H9 (cell line): ENCODE data around the gene DLX1. TPM values are rescaled to one million over a fixed set of nuclear protein-coding genes. Genes with fewer than 3 reads are reported as not detected.
A peak's percentile ranks its signal among the peaks of the same experiment; 100 is the strongest.

Experiments used
- DNase-seq: peaks from one replicate; pipeline ENCODE4 v3.0.0-alpha.2; 2017
- H2AFZ ChIP-seq: one replicate; pipeline ENCODE4 v1.6.1; 2013; ENCODE audit warnings: mild to moderate bottlenecking, low read length, control low read depth, moderate library complexity
- H2AK5ac ChIP-seq: 2 replicates; pipeline ENCODE4 v1.6.1; 2013; ENCODE audit warnings: low read length, control low read depth, mixed read lengths; ENCODE audit not compliant: insufficient read length
- H2BK120ac ChIP-seq: one replicate; pipeline ENCODE4 v1.6.1; 2013; ENCODE audit warnings: low read depth, mild to moderate bottlenecking, low read length, control low read depth, inconsistent platforms; ENCODE audit not compliant: poor library complexity, severe bottlenecking
- H2BK12ac ChIP-seq: 2 replicates; pipeline ENCODE4 v1.6.1; 2013; ENCODE audit warnings: low read length, control low read depth, mixed read lengths, low read depth; ENCODE audit not compliant: insufficient read length
- H2BK15ac ChIP-seq: 2 replicates; pipeline ENCODE4 v1.6.1; 2013; ENCODE audit warnings: low read depth, low read length, control low read depth
- H2BK20ac ChIP-seq: one replicate; pipeline ENCODE4 v1.6.1; 2013; ENCODE audit warnings: low read depth, mild to moderate bottlenecking, low read length, control low read depth, inconsistent platforms; ENCODE audit not compliant: poor library complexity, severe bottlenecking
- H2BK5ac ChIP-seq: 2 replicates; pipeline ENCODE4 v1.6.1; 2013; ENCODE audit warnings: low read length, control low read depth, mixed read lengths; ENCODE audit not compliant: insufficient read length
- H3K14ac ChIP-seq: 2 replicates; pipeline ENCODE4 v1.6.1; 2013; ENCODE audit warnings: low read length, control low read depth; ENCODE audit not compliant: insufficient read depth
- H3K18ac ChIP-seq: 2 replicates; pipeline ENCODE4 v1.6.1; 2013; ENCODE audit warnings: low read depth, mild to moderate bottlenecking, mixed read lengths, low read length, control low read depth; ENCODE audit not compliant: insufficient read length
- H3K23ac ChIP-seq: 2 replicates; pipeline ENCODE4 v1.6.1; 2013; ENCODE audit warnings: low read length, control low read depth, mixed read lengths, low read depth; ENCODE audit not compliant: insufficient read length
- H3K23me2 ChIP-seq: 2 replicates; pipeline ENCODE4 v1.6.1; 2013; ENCODE audit warnings: low read depth, mild to moderate bottlenecking, mixed read lengths, low read length, control low read depth; ENCODE audit not compliant: insufficient read length, poor library complexity, severe bottlenecking
- H3K27ac ChIP-seq: 2 replicates; pipeline ENCODE4 v1.5.1; 2013; ENCODE audit warnings: low read length, control low read depth, mixed read lengths, low read depth; ENCODE audit not compliant: insufficient read length
- H3K27me3 ChIP-seq: 2 replicates; pipeline ENCODE4 v1.6.1; 2013; ENCODE audit warnings: low read length, control low read depth, inconsistent platforms; ENCODE audit not compliant: insufficient read depth
- H3K4ac ChIP-seq: 2 replicates; pipeline ENCODE4 v1.6.1; 2013; ENCODE audit warnings: low read depth, mild to moderate bottlenecking, control low read depth, inconsistent platforms, low read length, moderate library complexity
- H3K4me1 ChIP-seq: 2 replicates; pipeline ENCODE4 v1.6.1; 2013; ENCODE audit warnings: low read length, control low read depth, inconsistent platforms; ENCODE audit not compliant: insufficient read depth
- H3K4me2 ChIP-seq: 2 replicates; pipeline ENCODE4 v1.6.1; 2013; ENCODE audit warnings: low read length, control low read depth, mixed read lengths; ENCODE audit not compliant: insufficient read length, insufficient read depth
- H3K56ac ChIP-seq: 2 replicates; pipeline ENCODE4 v1.6.1; 2013; ENCODE audit warnings: low read depth, mild to moderate bottlenecking, mixed read lengths, low read length, control low read depth; ENCODE audit not compliant: insufficient read length
- H3K79me1 ChIP-seq: 2 replicates; pipeline ENCODE4 v1.6.1; 2013; ENCODE audit warnings: low read depth, mild to moderate bottlenecking, moderate library complexity, low read length, control low read depth, inconsistent platforms; ENCODE audit not compliant: insufficient read depth, poor library complexity, severe bottlenecking
- H3K79me2 ChIP-seq: 2 replicates; pipeline ENCODE4 v1.6.1; 2013; ENCODE audit warnings: low read length, control low read depth, inconsistent platforms; ENCODE audit not compliant: insufficient read depth
- H3K9ac ChIP-seq: 2 replicates; pipeline ENCODE4 v1.6.1; 2013; ENCODE audit warnings: low read length, control low read depth, mixed read lengths; ENCODE audit not compliant: insufficient read length; ENCODE audit errors: extremely low read depth
- H3K9me3 ChIP-seq: one replicate; pipeline ENCODE4 v1.6.1; 2013; ENCODE audit warnings: low read depth, low read length, inconsistent platforms; ENCODE audit not compliant: control insufficient read depth
- H3T11ph ChIP-seq: one replicate; pipeline ENCODE4 v1.6.1; 2013; ENCODE audit warnings: mild to moderate bottlenecking, low read length, control low read depth, inconsistent platforms
- H4K20me1 ChIP-seq: one replicate; pipeline ENCODE4 v1.6.1; 2013; ENCODE audit not compliant: control insufficient read depth, insufficient read length, insufficient read depth
- H4K5ac ChIP-seq: 2 replicates; pipeline ENCODE4 v1.6.1; 2013; ENCODE audit warnings: low read depth, mild to moderate bottlenecking, mixed read lengths, low read length, control low read depth; ENCODE audit not compliant: insufficient read length
- H4K8ac ChIP-seq: replicated peaks from 2 replicates; pipeline ENCODE4 v1.6.1; 2013; ENCODE audit warnings: low read length, control low read depth, mixed read lengths, low read depth; ENCODE audit not compliant: insufficient read length
- H4K91ac ChIP-seq: 2 replicates; pipeline ENCODE4 v1.6.1; 2013; ENCODE audit warnings: low read depth, mild to moderate bottlenecking, moderate library complexity, mixed read lengths, low read length, control low read depth; ENCODE audit not compliant: insufficient read length
- H3K27ac Mint-ChIP-seq, 3 experiments: 2 replicates in 2 of 3; 3 replicates in 1 of 3; pipeline ENCODE4 v1.8.0; 2020 to 2021; ENCODE audit warnings: mixed read lengths in 3 of 3, mild to moderate bottlenecking in 1 of 3, moderate library complexity in 1 of 3
- H3K27me3 Mint-ChIP-seq: 2 replicates; pipeline ENCODE4 v1.8.0; 2021; ENCODE audit warnings: low read depth, mild to moderate bottlenecking, moderate library complexity, mixed read lengths
- H3K36me3 Mint-ChIP-seq, 3 experiments: 2 replicates in 2 of 3; 3 replicates in 1 of 3; pipeline ENCODE4 v1.8.0; 2020 to 2021; ENCODE audit warnings: low read depth in 3 of 3, mixed read lengths in 3 of 3; ENCODE audit not compliant: insufficient read depth in 1 of 3
- H3K4me1 Mint-ChIP-seq, 2 experiments: 2 replicates each; pipeline ENCODE4 v1.8.0; 2020; ENCODE audit warnings: mixed read lengths in 2 of 2
- H3K4me3 Mint-ChIP-seq, 2 experiments: 2 replicates in 1 of 2; 3 replicates in 1 of 2; pipeline ENCODE4 v1.8.0; 2020 to 2021; ENCODE audit warnings: mild to moderate bottlenecking in 2 of 2, mixed read lengths in 2 of 2, moderate library complexity in 1 of 2
- H3K9me3 Mint-ChIP-seq, 2 experiments: 2 replicates in 1 of 2; 3 replicates in 1 of 2; pipeline ENCODE4 v1.8.0; 2020; ENCODE audit warnings: mild to moderate bottlenecking in 2 of 2, mixed read lengths in 2 of 2, moderate library complexity in 1 of 2
- CTCF ChIP-seq: fragments of 200-600 bp; sonication (generic); conservative IDR thresholded peaks from 3 replicates; pipeline ENCODE4 v1.8.0; 2021; ENCODE audit warnings: antibody characterized with exemption, mild to moderate bottlenecking
- whole genome bisulfite sequencing: extraction: QIAGEN DNeasy Blood & Tissue Kit; methylation state at CpG from one replicate; pipeline ENCODE4 v1.1.7; 2013; ENCODE audit warnings: missing lambda C conversion rate, low lambda C conversion rate, mixed read lengths; ENCODE audit not compliant: insufficient read length; ENCODE audit errors: extremely low coverage; 5-methylcytosine and 5-hydroxymethylcytosine counted together
- total RNA-seq: library from RNA; stranded (reverse); gene quantifications from 2 replicates; pipeline ENCODE4 v1.2.1, GENCODE V29; 2021

Gene DLX1
- total RNA-seq, 1 experiment from 2014 or later = not detected

GRCh38 chr2:172040311-172040710 is 45.0 kb upstream of the DLX1 start:
- Histone ChIP-seq H3K27me3 (no peaks in the 10 kb centered on the region), H2BK20ac (no peak overlapping the region), H3K4me2 (no peak overlapping the region), H3K23ac (no peak overlapping the region), H4K20me1 (no peaks in the 10 kb centered on the region), H2BK120ac (no peak overlapping the region), H4K5ac (no peak overlapping the region), H3K79me1 (no peaks in the 10 kb centered on the region), H3K14ac (no peak overlapping the region), H3T11ph (no peak overlapping the region), H2BK12ac (no peak overlapping the region), H2AFZ (no peak overlapping the region), H4K91ac (no peak overlapping the region), H3K9me3 (no peaks in the 10 kb centered on the region), H4K8ac (no peak overlapping the region), H3K79me2 (no peaks in the 10 kb centered on the region), H3K56ac (no peak overlapping the region), H2BK15ac (no peak overlapping the region), H2AK5ac (no peak overlapping the region), H3K4me1 (no peaks in the 10 kb centered on the region), H3K4ac (no peak overlapping the region), H3K9ac (no peak overlapping the region), H3K18ac (no peak overlapping the region), H3K27ac (no peak overlapping the region), H3K23me2 (no peaks in the 10 kb centered on the region), H2BK5ac (no peak overlapping the region)
- Mint-ChIP-seq H3K27ac (peak overlapping the region in 1 of 3 experiments; percentile 75; a peak in 2 of 7 replicates), H3K4me3 (no peak overlapping the region), H3K9me3 (no peaks in the 10 kb centered on the region), H3K4me1 (no peaks in the 10 kb centered on the region), H3K36me3 (no peaks in the 10 kb centered on the region; a peak in 1 of 7 replicates), H3K27me3 (no peaks in the 10 kb centered on the region)
- TF ChIP-seq CTCF = no peak
- no CpG with 5 or more reads among the region's 6 CpGs for WGBS
- no peak for DNase-seq
